Measurements from ENCODE around the gene HSD17B12. TPM values are rescaled to one million over a fixed set of nuclear protein-coding genes. Genes with fewer than 3 reads are reported as not detected.

The HSD17B12 gene
- total and polyA plus RNA-seq, 2 donors (not counting 3 experiments of a cell fraction or from before 2014, with no cell fraction given), result 41.5 to 96.5 TPM

DNA sequence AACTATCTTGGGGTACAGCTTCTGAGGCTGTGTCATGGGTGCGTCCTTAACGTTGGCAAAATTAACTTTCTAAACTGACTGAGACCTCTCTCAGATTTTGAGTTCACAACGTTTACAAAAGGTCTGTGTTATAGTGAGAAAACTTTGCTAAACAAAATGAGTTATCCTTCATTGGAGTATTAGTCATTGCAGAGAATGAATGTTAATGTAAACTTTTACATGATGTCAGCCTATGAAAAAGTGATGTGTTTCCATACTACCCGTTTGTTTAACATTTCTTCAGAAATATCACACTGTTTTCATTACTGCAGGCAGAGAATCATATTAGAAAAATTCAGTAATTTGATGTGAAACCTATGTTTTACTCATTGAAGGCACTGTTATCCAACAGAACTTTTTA lies 32.1 kb downstream of the HSD17B12 start:
- no peak overlapping the region for H3K4me3 ChIP-seq (replicated peaks in 1 of 3; ENCODE audit: insufficient read depth in 1 of 3, low read depth in 1 of 3, low read length in 3 of 3)
- ChIA-PET CTCF (no interaction called here), POLR2A (no interaction called here)
- dilution Hi-C loops (cut with MboI; ENCODE audit: extremely low pct_ligation_motif_present, low sequenced_read_pairs), result no loop called here
- H3K4me2 ChIP-seq (ENCODE audit: insufficient read depth, low read length), result no peak overlapping the region
- H4K20me1 ChIP-seq (replicated peaks; ENCODE audit: control insufficient read depth, extremely low read depth, insufficient read depth, low read length), result no peaks in the 10 kb centered on the region
- no peak overlapping the region for H2AFZ ChIP-seq (ENCODE audit: low read depth, low read length)
- no peaks in the 10 kb centered on the region for H3K9me3 ChIP-seq (replicated peaks; ENCODE audit: control insufficient read depth, insufficient read depth, low read length)
- intact Hi-C loops (cut with micrococcal nuclease), result no loop called here
- no peaks in the 10 kb centered on the region for H3K36me3 ChIP-seq (ENCODE audit: control insufficient read depth in 2 of 2, extremely low read depth in 1 of 2, insufficient read depth in 2 of 2, low read length in 2 of 2)
- no peak for TF ChIP-seq CTCF (IDR thresholded peaks at IDR 0.05; ENCODE audit: extremely low read depth in 1 of 2, insufficient read depth in 1 of 2, low read depth in 1 of 2, low read length in 2 of 2)
- TF ChIP-seq, protein P1, sequence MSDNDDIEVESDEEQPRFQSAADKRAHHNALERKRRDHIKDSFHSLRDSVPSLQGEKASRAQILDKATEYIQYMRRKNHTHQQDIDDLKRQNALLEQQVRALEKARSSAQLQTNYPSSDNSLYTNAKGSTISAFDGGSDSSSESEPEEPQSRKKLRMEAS (IDR thresholded peaks at IDR 0.05; ENCODE audit: insufficient read depth, insufficient read length), result no peak
- no peak for TF ChIP-seq EZH2 (IDR thresholded peaks at IDR 0.05; ENCODE audit: borderline replicate concordance, low read depth, low read length, severe bottlenecking)
- TF ChIP-seq FOS (IDR thresholded peaks at IDR 0.05; ENCODE audit: borderline replicate concordance, insufficient read depth, low read length), result no peak
- no peak for TF ChIP-seq JUN (IDR thresholded peaks at IDR 0.05; ENCODE audit: borderline replicate concordance, insufficient read depth, insufficient read length, low read depth)
- TF ChIP-seq POLR2AphosphoS5 (IDR thresholded peaks at IDR 0.05; ENCODE audit: insufficient read depth, low read depth, low read length), result no peak
- no peak for TF ChIP-seq MYC (IDR thresholded peaks at IDR 0.05; ENCODE audit: low read depth, low read length)
- no peak for TF ChIP-seq GATA2 (IDR thresholded peaks at IDR 0.05; ENCODE audit: insufficient read depth, insufficient read length, low read depth, low read length)
- no peak for TF ChIP-seq POLR2A (IDR thresholded peaks at IDR 0.05; ENCODE audit: low read depth, low read length)
- H3K79me2 ChIP-seq (ENCODE audit: control insufficient read depth, insufficient read depth, low read length), result peaks cover 36% of the 10 kb centered on the region
- H3K9ac ChIP-seq (replicated peaks; ENCODE audit: extremely low read depth, insufficient read depth, low read length), result no peak overlapping the region
- no peak for FAIRE-seq
- BruUV-seq (replicated peaks), result no TSS peak
- no peaks in the 10 kb centered on the region for H3K4me1 ChIP-seq (ENCODE audit: control insufficient read depth, extremely low read depth, insufficient read depth, low read length)
- H3K9me1 ChIP-seq (replicated peaks; ENCODE audit: control insufficient read depth, extremely low read depth, insufficient read depth, low read length), result no peaks in the 10 kb centered on the region
- H3K27ac ChIP-seq (ENCODE audit: insufficient read depth, low read depth, low read length), result no peak overlapping the region
- no peak for DNase-seq (ENCODE audit: low read depth, low spot score)
- no peaks in the 10 kb centered on the region for H3K27me3 ChIP-seq (ENCODE audit: control insufficient read depth in 2 of 2, insufficient read depth in 2 of 2, low read length in 2 of 2)

Data from endothelial cell of umbilical vein (primary cell).